Activated CD4-positive, CD25-positive, alpha-beta regulatory T cell treated with anti-CD3 and anti-CD28 coated beads, Interleukin-2, amount 50 U/mL, for 24 hours (primary cell): ENCODE data around the gene LOXHD1.

Experiments
- ATAC-seq, 2 donors: fragments of 150-1000 bp; cut with Tn5 transposase; one replicate each; pipeline ENCODE4 v1.10.0; 2021; ENCODE audit warnings: mild to moderate bottlenecking in 1 of 2, moderate library complexity in 1 of 2

Gene LOXHD1

GRCh38 chr18:46541626-46542189 lies 115.3 kb downstream of the LOXHD1 start:
- no peak for ATAC-seq

- ATAC-seq: no peak
Measured at GRCh38 chr18:46538376-46538775, 118.6 kb downstream of the LOXHD1 start.

GRCh38 chr18:46536215-46536874 lies 120.7 kb downstream of the LOXHD1 start:
- ATAC-seq: no peak

- no peak for ATAC-seq
Measured at GRCh38 chr18:46531482-46531881, 125.5 kb downstream of the LOXHD1 start.

- no peak for ATAC-seq
Measured at GRCh38 chr18:46528037-46528436, 129.0 kb downstream of the LOXHD1 start.

- ATAC-seq: no peak
Measured at GRCh38 chr18:46519870-46520269, 137.2 kb downstream of the LOXHD1 start.

- ATAC-seq: no peak
Measured at GRCh38 chr18:46518438-46518837, 138.6 kb downstream of the LOXHD1 start.

- ATAC-seq: no peak
Measured at GRCh38 chr18:46516555-46516954, 140.5 kb downstream of the LOXHD1 start.

GRCh38 chr18:46510386-46510785 lies 146.6 kb downstream of the LOXHD1 start:
- ATAC-seq: no peak

- no peak for ATAC-seq
Measured at GRCh38 chr18:46509530-46509929, 147.5 kb downstream of the LOXHD1 start.

GRCh38 chr18:46506974-46507586 lies 149.9 kb downstream of the LOXHD1 start:
- ATAC-seq: no peak

GRCh38 chr18:46502444-46502843 lies 154.6 kb downstream of the LOXHD1 start:
- no peak for ATAC-seq

- ATAC-seq: no peak
Measured at GRCh38 chr18:46497129-46497528, 159.9 kb downstream of the LOXHD1 start.

GRCh38 chr18:46488471-46489213 lies 168.4 kb downstream of the LOXHD1 start:
- ATAC-seq: no peak

GRCh38 chr18:46485675-46486194 lies 171.3 kb downstream of the LOXHD1 start:
- no peak for ATAC-seq

GRCh38 chr18:46484971-46485370 lies 172.0 kb downstream of the LOXHD1 start:
- ATAC-seq: no peak

GRCh38 chr18:46482831-46483230 lies 174.2 kb downstream of the LOXHD1 start:
- no peak for ATAC-seq

- ATAC-seq: no peak
Measured at GRCh38 chr18:46481847-46482245, 175.2 kb downstream of the LOXHD1 start.

- peak in 1 of 2 donors; percentile 41 for ATAC-seq
Measured at GRCh38 chr18:46481048-46481846, 175.8 kb downstream of the LOXHD1 start.

- no peak for ATAC-seq
Measured at GRCh38 chr18:46480226-46480625, 176.8 kb downstream of the LOXHD1 start.

GRCh38 chr18:46478796-46479195 lies 178.2 kb downstream of the LOXHD1 start:
- ATAC-seq: no peak

GRCh38 chr18:46477425-46478011 lies 179.5 kb downstream of the LOXHD1 start:
- ATAC-seq: no peak
